HCT116 (cell line): ENCODE measurements around the gene TFPI2. TPM values are rescaled to one million over a fixed set of nuclear protein-coding genes. Genes with fewer than 3 reads are reported as not detected.

Source experiments
- ATAC-seq: fragments of 200-7000 bp; cut with Tn5 transposase; 2 replicates; pipeline ENCODE4 v1.9.1; 2020; ENCODE audit warnings: mild to moderate bottlenecking, moderate library complexity
- BruUV-seq: library from RNA; stranded (reverse); fragments of 400-500 nt; replicated peaks from 2 replicates; lab custom pipeline; 2021; lab: Mats Ljungman, UMichigan
- CTCF ChIA-PET: fragments of 300-600 bp; sonication (Branson Sonifier 250); formaldehyde crosslinking; loops from one replicate; lab custom pipeline; 2021; ENCODE audit warnings: antibody characterized with exemption; lab: Charles Lee
- POLR2A ChIA-PET: fragments of 300-600, 350-600 bp; sonication (Branson Sonifier 250); formaldehyde crosslinking; loops from one replicate; lab custom pipeline; 2021; ENCODE audit warnings: antibody characterized with exemption; lab: Charles Lee
- RAD21 ChIA-PET, 2 experiments: fragments of 300-600 bp; sonication (Branson Sonifier 250); formaldehyde crosslinking; loops; one replicate each; lab custom pipeline; 2023; ENCODE audit warnings: low total read pairs in 2 of 2; ENCODE audit not compliant: uncharacterized antibody in 2 of 2, unreplicated experiment in 2 of 2, low non-redundant PET in 1 of 2; lab: Charles Lee
- DNase-seq: peaks from one replicate; pipeline ENCODE4 v3.0.0-alpha.2; 2010; ENCODE audit warnings: low read depth, low spot score
- H2AFZ ChIP-seq: fragments of 200-600 bp; shearing (Covaris generic), sonication (generic); 2 replicates; pipeline ENCODE4 v1.6.1; 2017; ENCODE audit warnings: low read depth, mixed run types, mixed read lengths, antibody characterized with exemption, low read length; ENCODE audit not compliant: poor library complexity, severe bottlenecking
- H3K27ac ChIP-seq: 2 replicates; pipeline ENCODE4 v1.5.1; 2012; ENCODE audit warnings: low read depth, low read length
- H3K27me3 ChIP-seq: fragments of 200-600 bp; sonication (generic); 2 replicates; pipeline ENCODE4 v1.6.1; 2016; ENCODE audit warnings: mixed run types, low read length, mixed read lengths; ENCODE audit not compliant: insufficient read depth
- H3K36me3 ChIP-seq, 2 experiments: fragments of 200-500 bp in 1 of 2; fragments of 200-600 bp in 1 of 2; sonication (Bioruptor generic) in 1 of 2; sonication (generic) in 1 of 2; 2 replicates each; pipeline versions ENCODE4 v1.5.1 to v1.6.1; 2014 to 2016; ENCODE audit warnings: low read length in 2 of 2, inconsistent platforms in 1 of 2, mixed read lengths in 1 of 2, mixed run types in 1 of 2; ENCODE audit not compliant: insufficient read depth in 2 of 2, control insufficient read depth in 1 of 2
- H3K4me1 ChIP-seq, 2 experiments: fragments of 200-600 bp in 1 of 2; sonication (generic) in 1 of 2; 2 replicates each; pipeline versions ENCODE4 v1.5.1 to v1.6.1; 2012 to 2017; ENCODE audit warnings: low read length in 2 of 2, inconsistent platforms in 1 of 2, mild to moderate bottlenecking in 1 of 2, mixed read lengths in 1 of 2, mixed run types in 1 of 2, moderate library complexity in 1 of 2; ENCODE audit not compliant: insufficient read depth in 2 of 2, control insufficient read depth in 1 of 2
- H3K4me2 ChIP-seq: fragments of 200-600 bp; sonication (generic); 2 replicates; pipeline ENCODE4 v1.6.1; 2017; ENCODE audit warnings: mixed run types, low read length, mixed read lengths
- H3K4me3 ChIP-seq, 2 experiments: fragments of 200-600 bp in 1 of 2; sonication (generic) in 1 of 2; replicated peaks in 1 of 2; 2 replicates each; pipeline ENCODE4 v1.5.1; 2011 to 2016; ENCODE audit warnings: low read length in 2 of 2, control low read depth in 1 of 2, low read depth in 1 of 2, mild to moderate bottlenecking in 1 of 2, mixed read lengths in 1 of 2, mixed run types in 1 of 2
- H3K79me2 ChIP-seq: fragments of 200-600 bp; sonication (generic); 2 replicates; pipeline ENCODE4 v1.6.1; 2017; ENCODE audit warnings: mild to moderate bottlenecking, mixed run types, low read length, moderate library complexity, mixed read lengths; ENCODE audit not compliant: insufficient read depth
- H3K9ac ChIP-seq: fragments of 200-600 bp; sonication (generic); 2 replicates; pipeline ENCODE4 v1.6.1; 2016; ENCODE audit warnings: low read length, mixed read lengths
- H3K9me2 ChIP-seq: fragments of 200-600 bp; sonication (generic), shearing (Covaris generic); 2 replicates; pipeline ENCODE4 v1.6.1; 2017; ENCODE audit warnings: mixed run types, mild to moderate bottlenecking, moderate library complexity; ENCODE audit not compliant: insufficient read depth
- H3K9me3 ChIP-seq, 2 experiments: fragments of 200-500 bp in 1 of 2; fragments of 200-600 bp in 1 of 2; sonication (Bioruptor generic) in 1 of 2; sonication (generic) in 1 of 2; 2 replicates each; pipeline ENCODE4 v1.6.1; 2014 to 2017; ENCODE audit warnings: low read length in 2 of 2, mixed read lengths in 2 of 2, inconsistent platforms in 1 of 2, low read depth in 1 of 2, mild to moderate bottlenecking in 1 of 2, mixed run types in 1 of 2, moderate library complexity in 1 of 2; ENCODE audit not compliant: control insufficient read depth in 1 of 2, insufficient read depth in 1 of 2
- H4K20me1 ChIP-seq: fragments of 200-600 bp; sonication (generic), shearing (Covaris generic); 2 replicates; pipeline ENCODE4 v1.6.1; 2017; ENCODE audit warnings: mixed run types, mild to moderate bottlenecking, moderate library complexity; ENCODE audit not compliant: insufficient read depth
- CEBPB ChIP-seq: IDR thresholded peaks from 2 replicates; pipeline ENCODE4 v1.6.1; 2012; ENCODE audit warnings: low read depth
- ELF1 ChIP-seq: IDR thresholded peaks from 2 replicates; pipeline ENCODE4 v1.6.1; 2012; ENCODE audit warnings: low read depth, borderline replicate concordance
- EZH2phosphoT487 ChIP-seq: fragments of 200-600 bp; IDR thresholded peaks from 2 replicates; pipeline ENCODE4 v1.6.1; 2018; ENCODE audit warnings: antibody characterized with exemption, borderline replicate concordance
- FOSL1 ChIP-seq: IDR thresholded peaks from 2 replicates; pipeline ENCODE4 v1.6.1; 2012; ENCODE audit warnings: low read depth
- JUND ChIP-seq: IDR thresholded peaks from 2 replicates; pipeline ENCODE4 v1.6.1; 2012
- POLR2A ChIP-seq: IDR thresholded peaks from 2 replicates; pipeline ENCODE4 v1.7.0; 2011; ENCODE audit warnings: borderline replicate concordance; ENCODE audit not compliant: insufficient read depth, insufficient read length; ENCODE audit errors: extremely low read depth
- POLR2AphosphoS5 ChIP-seq: IDR thresholded peaks from 2 replicates; pipeline ENCODE4 v1.6.1; 2011; ENCODE audit warnings: mild to moderate bottlenecking, low read depth, low read length, moderate library complexity
- RAD21 ChIP-seq: IDR thresholded peaks from 2 replicates; pipeline ENCODE4 v1.6.1; 2012; ENCODE audit warnings: low read depth, mild to moderate bottlenecking
- SIN3A ChIP-seq: IDR thresholded peaks from 2 replicates; pipeline ENCODE4 v1.6.1; 2012; ENCODE audit warnings: low read depth
- SRF ChIP-seq: IDR thresholded peaks from 2 replicates; pipeline ENCODE4 v1.6.1; 2012; ENCODE audit warnings: low read depth
- YY1 ChIP-seq: IDR thresholded peaks from 2 replicates; pipeline ENCODE4 v1.6.1; 2011; ENCODE audit warnings: low read length, low read depth, moderate library complexity, mild to moderate bottlenecking; ENCODE audit not compliant: insufficient replicate concordance; ENCODE audit errors: extremely low read depth
- ZFX ChIP-seq: fragments of 450-650 bp; IDR thresholded peaks from 2 replicates; pipeline ENCODE4 v1.6.1; 2017
- ZNF274 ChIP-seq: fragments of 200-500 bp; sonication (Bioruptor generic); IDR thresholded peaks from 2 replicates; pipeline ENCODE4 v1.6.1; 2014; ENCODE audit warnings: mild to moderate bottlenecking, low read depth, low read length, inconsistent platforms
- intact Hi-C: fragments of 100-400 bp; cut with micrococcal nuclease; formaldehyde crosslinking; loops from 2 replicates; pipeline ENCODE4 v1.10.0; 2022
- total RNA-seq: library from RNA; stranded (reverse); gene quantifications from one replicate; pipeline ENCODE4 v1.2.1, GENCODE V29; 2021; ENCODE audit not compliant: unreplicated experiment
- TF ChIP-seq, protein P1 (sequence below): IDR thresholded peaks from 2 replicates; pipeline ENCODE4 v1.6.1; 2012; ENCODE audit warnings: low read depth
- TF ChIP-seq, protein P2 (sequence below): IDR thresholded peaks from 2 replicates; pipeline ENCODE4 v1.6.1; 2012
- TF ChIP-seq, protein P3 (sequence below): IDR thresholded peaks from 2 replicates; pipeline ENCODE4 v1.6.1; 2012
- TF ChIP-seq, protein P4 (sequence below), 3 experiments: fragments of 200-600 bp in 1 of 3; sonication (generic) in 1 of 3; IDR thresholded peaks in 2 of 3; conservative IDR thresholded peaks in 1 of 3; 2 replicates each; pipeline ENCODE4 v1.5.1; 2012 to 2017; ENCODE audit warnings: low read depth in 2 of 3, low read length in 2 of 3, antibody characterized with exemption in 1 of 3, borderline replicate concordance in 1 of 3, control low read depth in 1 of 3, mild to moderate bottlenecking in 1 of 3, mixed read lengths in 1 of 3, mixed run types in 1 of 3, moderate library complexity in 1 of 3; ENCODE audit not compliant: insufficient read depth in 1 of 3
- TF ChIP-seq, protein P5 (sequence below): IDR thresholded peaks from 2 replicates; pipeline ENCODE4 v1.6.1; 2011; ENCODE audit warnings: mild to moderate bottlenecking, low read length, moderate library complexity; ENCODE audit not compliant: insufficient replicate concordance; ENCODE audit errors: extremely low read depth

TFPI2 gene
- total RNA-seq, 1 experiment from 2014 or later = 0.15 TPM

GRCh38 chr7:93889261-93889660, 1.3 kb downstream of the TFPI2 start (continued):
- TF ChIP-seq, protein P1, sequence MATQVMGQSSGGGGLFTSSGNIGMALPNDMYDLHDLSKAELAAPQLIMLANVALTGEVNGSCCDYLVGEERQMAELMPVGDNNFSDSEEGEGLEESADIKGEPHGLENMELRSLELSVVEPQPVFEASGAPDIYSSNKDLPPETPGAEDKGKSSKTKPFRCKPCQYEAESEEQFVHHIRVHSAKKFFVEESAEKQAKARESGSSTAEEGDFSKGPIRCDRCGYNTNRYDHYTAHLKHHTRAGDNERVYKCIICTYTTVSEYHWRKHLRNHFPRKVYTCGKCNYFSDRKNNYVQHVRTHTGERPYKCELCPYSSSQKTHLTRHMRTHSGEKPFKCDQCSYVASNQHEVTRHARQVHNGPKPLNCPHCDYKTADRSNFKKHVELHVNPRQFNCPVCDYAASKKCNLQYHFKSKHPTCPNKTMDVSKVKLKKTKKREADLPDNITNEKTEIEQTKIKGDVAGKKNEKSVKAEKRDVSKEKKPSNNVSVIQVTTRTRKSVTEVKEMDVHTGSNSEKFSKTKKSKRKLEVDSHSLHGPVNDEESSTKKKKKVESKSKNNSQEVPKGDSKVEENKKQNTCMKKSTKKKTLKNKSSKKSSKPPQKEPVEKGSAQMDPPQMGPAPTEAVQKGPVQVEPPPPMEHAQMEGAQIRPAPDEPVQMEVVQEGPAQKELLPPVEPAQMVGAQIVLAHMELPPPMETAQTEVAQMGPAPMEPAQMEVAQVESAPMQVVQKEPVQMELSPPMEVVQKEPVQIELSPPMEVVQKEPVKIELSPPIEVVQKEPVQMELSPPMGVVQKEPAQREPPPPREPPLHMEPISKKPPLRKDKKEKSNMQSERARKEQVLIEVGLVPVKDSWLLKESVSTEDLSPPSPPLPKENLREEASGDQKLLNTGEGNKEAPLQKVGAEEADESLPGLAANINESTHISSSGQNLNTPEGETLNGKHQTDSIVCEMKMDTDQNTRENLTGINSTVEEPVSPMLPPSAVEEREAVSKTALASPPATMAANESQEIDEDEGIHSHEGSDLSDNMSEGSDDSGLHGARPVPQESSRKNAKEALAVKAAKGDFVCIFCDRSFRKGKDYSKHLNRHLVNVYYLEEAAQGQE = no peak
- TF ChIP-seq ZNF274 (no peak), POLR2A (no peak), YY1 (no peak), ELF1 (no peak), SIN3A (no peak), POLR2AphosphoS5 (no peak), RAD21 (no peak)
- TF ChIP-seq, protein P2, sequence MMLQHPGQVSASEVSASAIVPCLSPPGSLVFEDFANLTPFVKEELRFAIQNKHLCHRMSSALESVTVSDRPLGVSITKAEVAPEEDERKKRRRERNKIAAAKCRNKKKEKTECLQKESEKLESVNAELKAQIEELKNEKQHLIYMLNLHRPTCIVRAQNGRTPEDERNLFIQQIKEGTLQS = no peak
- TF ChIP-seq, protein P3, sequence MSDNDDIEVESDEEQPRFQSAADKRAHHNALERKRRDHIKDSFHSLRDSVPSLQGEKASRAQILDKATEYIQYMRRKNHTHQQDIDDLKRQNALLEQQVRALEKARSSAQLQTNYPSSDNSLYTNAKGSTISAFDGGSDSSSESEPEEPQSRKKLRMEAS = no peak

- H3K4me3 ChIP-seq = no peak overlapping the region
- RAD21 ChIA-PET = no interaction called here
- H3K4me2 ChIP-seq = no peak overlapping the region
- no peaks in the 10 kb centered on the region for H3K36me3 ChIP-seq
- no peaks in the 10 kb centered on the region for H3K79me2 ChIP-seq
- H3K9me2 ChIP-seq = no peaks in the 10 kb centered on the region
- DNase-seq (no peak), ATAC-seq (no peak)
- no peaks in the 10 kb centered on the region for H3K27me3 ChIP-seq
- POLR2A ChIA-PET = no interaction called here
- no peak overlapping the region for H2AFZ ChIP-seq
- intact Hi-C loops = no loop called here
- no TSS peak for BruUV-seq
- no peak overlapping the region for H3K27ac ChIP-seq
- CTCF ChIA-PET = no interaction called here
- H4K20me1 ChIP-seq = no peaks in the 10 kb centered on the region
- no peak overlapping the region for H3K9ac ChIP-seq
- no peaks in the 10 kb centered on the region for H3K4me1 ChIP-seq
- H3K9me3 ChIP-seq = 0 out of 4 replicates have a peak, but pooled peaks cover 0 to under 1% of the 10 kb centered on the region in 2 experiments
- TF ChIP-seq FOSL1 (no peak), JUND (no peak), RAD21 (no peak), POLR2A (no peak), EZH2phosphoT487 (no peak), SRF (no peak), CEBPB (no peak), ZFX (no peak)
- TF ChIP-seq, protein P4, sequence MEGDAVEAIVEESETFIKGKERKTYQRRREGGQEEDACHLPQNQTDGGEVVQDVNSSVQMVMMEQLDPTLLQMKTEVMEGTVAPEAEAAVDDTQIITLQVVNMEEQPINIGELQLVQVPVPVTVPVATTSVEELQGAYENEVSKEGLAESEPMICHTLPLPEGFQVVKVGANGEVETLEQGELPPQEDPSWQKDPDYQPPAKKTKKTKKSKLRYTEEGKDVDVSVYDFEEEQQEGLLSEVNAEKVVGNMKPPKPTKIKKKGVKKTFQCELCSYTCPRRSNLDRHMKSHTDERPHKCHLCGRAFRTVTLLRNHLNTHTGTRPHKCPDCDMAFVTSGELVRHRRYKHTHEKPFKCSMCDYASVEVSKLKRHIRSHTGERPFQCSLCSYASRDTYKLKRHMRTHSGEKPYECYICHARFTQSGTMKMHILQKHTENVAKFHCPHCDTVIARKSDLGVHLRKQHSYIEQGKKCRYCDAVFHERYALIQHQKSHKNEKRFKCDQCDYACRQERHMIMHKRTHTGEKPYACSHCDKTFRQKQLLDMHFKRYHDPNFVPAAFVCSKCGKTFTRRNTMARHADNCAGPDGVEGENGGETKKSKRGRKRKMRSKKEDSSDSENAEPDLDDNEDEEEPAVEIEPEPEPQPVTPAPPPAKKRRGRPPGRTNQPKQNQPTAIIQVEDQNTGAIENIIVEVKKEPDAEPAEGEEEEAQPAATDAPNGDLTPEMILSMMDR (IDR thresholded peaks at IDR 0.05 in 2 of 3, conservative IDR thresholded peaks at IDR 0.05 in 1 of 3; ENCODE audit: borderline replicate concordance in 1 of 3, insufficient read depth in 1 of 3, low read depth in 2 of 3, low read length in 2 of 3) = no peak
- TF ChIP-seq, protein P5, sequence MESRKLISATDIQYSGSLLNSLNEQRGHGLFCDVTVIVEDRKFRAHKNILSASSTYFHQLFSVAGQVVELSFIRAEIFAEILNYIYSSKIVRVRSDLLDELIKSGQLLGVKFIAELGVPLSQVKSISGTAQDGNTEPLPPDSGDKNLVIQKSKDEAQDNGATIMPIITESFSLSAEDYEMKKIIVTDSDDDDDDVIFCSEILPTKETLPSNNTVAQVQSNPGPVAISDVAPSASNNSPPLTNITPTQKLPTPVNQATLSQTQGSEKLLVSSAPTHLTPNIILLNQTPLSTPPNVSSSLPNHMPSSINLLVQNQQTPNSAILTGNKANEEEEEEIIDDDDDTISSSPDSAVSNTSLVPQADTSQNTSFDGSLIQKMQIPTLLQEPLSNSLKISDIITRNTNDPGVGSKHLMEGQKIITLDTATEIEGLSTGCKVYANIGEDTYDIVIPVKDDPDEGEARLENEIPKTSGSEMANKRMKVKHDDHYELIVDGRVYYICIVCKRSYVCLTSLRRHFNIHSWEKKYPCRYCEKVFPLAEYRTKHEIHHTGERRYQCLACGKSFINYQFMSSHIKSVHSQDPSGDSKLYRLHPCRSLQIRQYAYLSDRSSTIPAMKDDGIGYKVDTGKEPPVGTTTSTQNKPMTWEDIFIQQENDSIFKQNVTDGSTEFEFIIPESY = no peak
Observed at GRCh38 chr7:93884541-93884940, 6.0 kb downstream of the TFPI2 start.
